ENCODE measurements around the gene UPF1.
A peak's percentile ranks its signal among the peaks of the same experiment; 100 is the strongest.

Gene UPF1

GRCh38 chr19:18789883-18790565, 41.7 kb upstream of the UPF1 start (continued):
- TF ChIP-seq ZNF654 (tag by site-specific recombination; IDR thresholded peaks at IDR 0.05; ENCODE audit: low read depth): no peak
- no peak for TF ChIP-seq ZNF211 (tag by site-specific recombination; IDR thresholded peaks at IDR 0.05; ENCODE audit: low read depth)
- no peak for TF ChIP-seq ZNF394 (tag by site-specific recombination; IDR thresholded peaks at IDR 0.05; ENCODE audit: borderline replicate concordance)
- no peak for TF ChIP-seq GLI4 (tag by site-specific recombination; IDR thresholded peaks at IDR 0.05)
- TF ChIP-seq MZF1 (tag by site-specific recombination; IDR thresholded peaks at IDR 0.05; ENCODE audit: borderline replicate concordance): no peak
- peak; percentile 56; the same call in 1 of the 2 replicates for TF ChIP-seq OSR2 (tag by site-specific recombination; IDR thresholded peaks at IDR 0.05)
- TF ChIP-seq, protein P1, sequence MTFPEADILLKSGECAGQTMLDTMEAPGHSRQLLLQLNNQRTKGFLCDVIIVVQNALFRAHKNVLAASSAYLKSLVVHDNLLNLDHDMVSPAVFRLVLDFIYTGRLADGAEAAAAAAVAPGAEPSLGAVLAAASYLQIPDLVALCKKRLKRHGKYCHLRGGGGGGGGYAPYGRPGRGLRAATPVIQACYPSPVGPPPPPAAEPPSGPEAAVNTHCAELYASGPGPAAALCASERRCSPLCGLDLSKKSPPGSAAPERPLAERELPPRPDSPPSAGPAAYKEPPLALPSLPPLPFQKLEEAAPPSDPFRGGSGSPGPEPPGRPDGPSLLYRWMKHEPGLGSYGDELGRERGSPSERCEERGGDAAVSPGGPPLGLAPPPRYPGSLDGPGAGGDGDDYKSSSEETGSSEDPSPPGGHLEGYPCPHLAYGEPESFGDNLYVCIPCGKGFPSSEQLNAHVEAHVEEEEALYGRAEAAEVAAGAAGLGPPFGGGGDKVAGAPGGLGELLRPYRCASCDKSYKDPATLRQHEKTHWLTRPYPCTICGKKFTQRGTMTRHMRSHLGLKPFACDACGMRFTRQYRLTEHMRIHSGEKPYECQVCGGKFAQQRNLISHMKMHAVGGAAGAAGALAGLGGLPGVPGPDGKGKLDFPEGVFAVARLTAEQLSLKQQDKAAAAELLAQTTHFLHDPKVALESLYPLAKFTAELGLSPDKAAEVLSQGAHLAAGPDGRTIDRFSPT (tag by site-specific recombination; IDR thresholded peaks at IDR 0.05): no peak
- TF ChIP-seq ZNF138 (tag by site-specific recombination; IDR thresholded peaks at IDR 0.05; ENCODE audit: borderline replicate concordance): no peak
- TF ChIP-seq ZSCAN23 (tag by site-specific recombination; IDR thresholded peaks at IDR 0.05): no peak
- TF ChIP-seq ZNF664 (tag by site-specific recombination; IDR thresholded peaks at IDR 0.05): no peak
- TF ChIP-seq, protein P2, sequence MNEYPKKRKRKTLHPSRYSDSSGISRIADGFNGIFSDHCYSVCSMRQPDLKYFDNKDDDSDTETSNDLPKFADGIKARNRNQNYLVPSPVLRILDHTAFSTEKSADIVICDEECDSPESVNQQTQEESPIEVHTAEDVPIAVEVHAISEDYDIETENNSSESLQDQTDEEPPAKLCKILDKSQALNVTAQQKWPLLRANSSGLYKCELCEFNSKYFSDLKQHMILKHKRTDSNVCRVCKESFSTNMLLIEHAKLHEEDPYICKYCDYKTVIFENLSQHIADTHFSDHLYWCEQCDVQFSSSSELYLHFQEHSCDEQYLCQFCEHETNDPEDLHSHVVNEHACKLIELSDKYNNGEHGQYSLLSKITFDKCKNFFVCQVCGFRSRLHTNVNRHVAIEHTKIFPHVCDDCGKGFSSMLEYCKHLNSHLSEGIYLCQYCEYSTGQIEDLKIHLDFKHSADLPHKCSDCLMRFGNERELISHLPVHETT (tag by site-specific recombination; IDR thresholded peaks at IDR 0.05): no peak
- TF ChIP-seq ZNF544 (tag by site-specific recombination; IDR thresholded peaks at IDR 0.05): no peak
- no peak for TF ChIP-seq BCL11A (tag by site-specific recombination; IDR thresholded peaks at IDR 0.05; ENCODE audit: low read depth)
- no peak for TF ChIP-seq SCRT1 (tag by site-specific recombination; IDR thresholded peaks at IDR 0.05; ENCODE audit: borderline replicate concordance)
- TF ChIP-seq ZBTB49 (tag by site-specific recombination; IDR thresholded peaks at IDR 0.05; ENCODE audit: low read depth): no peak

DNA sequence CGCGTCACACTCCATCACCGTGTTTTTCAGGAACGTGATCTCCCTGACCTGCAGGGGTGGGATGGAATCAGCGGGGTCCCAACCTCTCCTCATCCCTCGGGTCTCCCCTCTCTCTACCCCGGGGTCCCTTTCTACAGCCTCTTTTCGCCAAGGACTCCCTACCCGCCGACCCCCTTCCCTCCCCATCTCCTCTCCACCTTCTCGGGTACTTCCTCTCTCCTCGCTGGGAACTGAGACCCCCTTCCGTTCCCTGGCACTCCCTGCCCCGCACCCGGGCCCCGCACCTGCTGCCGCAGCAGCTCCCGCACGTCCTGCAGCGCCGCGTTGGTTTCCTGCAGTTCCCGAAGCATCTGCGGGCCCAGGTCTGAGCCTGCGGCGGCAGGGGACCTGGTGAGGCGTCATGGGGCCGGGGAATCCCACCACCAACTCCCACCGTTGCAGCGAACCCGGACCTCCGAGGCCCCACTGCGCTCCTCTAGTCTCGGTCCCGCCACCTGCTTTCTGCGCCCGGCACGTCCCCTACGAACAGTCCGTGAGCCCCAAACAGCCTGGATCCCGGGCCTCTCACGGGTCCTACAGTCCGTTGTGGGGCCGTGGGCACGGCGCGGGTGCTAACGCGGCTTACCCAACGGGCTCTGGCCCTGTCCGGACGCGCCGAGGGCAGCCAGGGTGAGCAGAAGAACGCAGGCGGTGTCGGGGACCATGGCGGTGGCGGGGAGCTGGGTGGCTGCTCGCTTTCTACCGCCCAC, 41.0 kb upstream of the UPF1 start, which contains the start of gene COMP:
COMP (minus strand) TSS at position 740 of the 749 bp plus-strand sequence; CDS start at position 704, 36 bp downstream.
- Histone ChIP-seq H3K36me3 (ENCODE audit: control insufficient read depth in 2 of 2, insufficient read depth in 1 of 2, low read length in 2 of 2) (no peaks in the 10 kb centered on the region), H3K4me1 (ENCODE audit: control insufficient read depth, insufficient read depth, low read length) (no peaks in the 10 kb centered on the region), H3K27ac (ENCODE audit: extremely low read depth, low read depth, low read length) (no peak within 1 kb of the TSS), H3K9me3 (ENCODE audit: control insufficient read depth, insufficient read depth, low read depth, low read length) (no peaks in the 10 kb centered on the region), H3K4me3 (ENCODE audit: low read depth, low read length) (peak within 1 kb of the TSS; percentile 25)
- POLR2A ChIA-PET: no interaction called here
- CTCF ChIA-PET: interaction anchor here (1.2 kb wide), 1 partner anchor 56 kb away, joined by 4 read pairs; no protein-coding TSS in a partner anchor
- TF ChIP-seq RBAK (tag by site-specific recombination; IDR thresholded peaks at IDR 0.05): no peak
- TF ChIP-seq SCRT1 (tag by site-specific recombination; IDR thresholded peaks at IDR 0.05; ENCODE audit: borderline replicate concordance): no peak
- no peak for TF ChIP-seq PRDM2 (tag by site-specific recombination; IDR thresholded peaks at IDR 0.05; ENCODE audit: borderline replicate concordance)
- TF ChIP-seq OVOL3 (tag by site-specific recombination; IDR thresholded peaks at IDR 0.05): no peak
- TF ChIP-seq ZNF707 (tag by site-specific recombination; IDR thresholded peaks at IDR 0.05): no peak
- TF ChIP-seq ZNF148 (tag by site-specific recombination; IDR thresholded peaks at IDR 0.05; ENCODE audit: borderline replicate concordance): no peak

Data from HEK293 (cell line).